Nephron (organoid): ENCODE results near the gene EIF3A.

Experiments
- H3K27ac Mint-ChIP-seq, 3 experiments: 2 replicates each; pipeline ENCODE4 v1.8.0; 2020; ENCODE audit warnings: mixed read lengths in 3 of 3, mild to moderate bottlenecking in 2 of 3, moderate library complexity in 1 of 3
- H3K27me3 Mint-ChIP-seq: 2 replicates; pipeline ENCODE4 v1.8.0; 2021; ENCODE audit warnings: low read depth, mild to moderate bottlenecking, moderate library complexity, mixed read lengths
- H3K36me3 Mint-ChIP-seq: 2 replicates; pipeline ENCODE4 v1.8.0; 2020; ENCODE audit warnings: low read depth, mixed read lengths
- H3K4me1 Mint-ChIP-seq: 2 replicates; pipeline ENCODE4 v1.8.0; 2020; ENCODE audit warnings: mixed read lengths
- H3K4me3 Mint-ChIP-seq, 3 experiments: 2 replicates each; pipeline ENCODE4 v1.8.0; 2020; ENCODE audit warnings: mild to moderate bottlenecking in 3 of 3, mixed read lengths in 3 of 3, moderate library complexity in 2 of 3
- H3K9me3 Mint-ChIP-seq: 2 replicates; pipeline ENCODE4 v1.8.0; 2020; ENCODE audit warnings: mixed read lengths
- TF ChIP-seq, protein P1 (sequence below), 3 experiments: fragments of 200-600 bp; sonication (generic); IDR thresholded peaks; one replicate each; pipeline ENCODE4 v1.5.0; 2021; ENCODE audit warnings: antibody characterized with exemption in 3 of 3; ENCODE audit not compliant: unreplicated experiment in 3 of 3

Gene EIF3A

DNA sequence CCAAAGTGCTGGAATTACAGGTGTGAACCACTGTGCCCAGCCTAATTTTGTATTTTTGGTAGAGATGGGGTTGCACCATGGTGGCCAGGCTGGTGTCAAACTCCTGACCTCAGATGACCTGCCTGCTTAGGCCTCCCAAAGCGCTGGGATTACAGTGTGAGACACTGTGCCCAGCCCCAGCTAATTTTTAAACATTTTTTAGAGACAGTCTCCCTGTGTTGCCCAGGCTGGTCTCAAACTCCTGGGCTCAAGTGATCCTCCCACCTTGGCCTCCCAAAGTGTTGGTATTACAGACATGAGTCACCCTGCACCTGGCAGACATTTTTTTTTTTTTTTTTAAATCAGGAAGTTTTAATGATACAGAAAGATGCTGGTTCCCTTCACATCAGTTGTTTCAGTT lies 38.8 kb upstream of the EIF3A start:
- Mint-ChIP-seq H3K27me3 (no peaks in the 10 kb centered on the region), H3K36me3 (peaks cover 56% of the 10 kb centered on the region), H3K9me3 (no peaks in the 10 kb centered on the region), H3K27ac (no peak overlapping the region), H3K4me1 (no peaks in the 10 kb centered on the region), H3K4me3 (no peak overlapping the region)
- TF ChIP-seq, protein P1, sequence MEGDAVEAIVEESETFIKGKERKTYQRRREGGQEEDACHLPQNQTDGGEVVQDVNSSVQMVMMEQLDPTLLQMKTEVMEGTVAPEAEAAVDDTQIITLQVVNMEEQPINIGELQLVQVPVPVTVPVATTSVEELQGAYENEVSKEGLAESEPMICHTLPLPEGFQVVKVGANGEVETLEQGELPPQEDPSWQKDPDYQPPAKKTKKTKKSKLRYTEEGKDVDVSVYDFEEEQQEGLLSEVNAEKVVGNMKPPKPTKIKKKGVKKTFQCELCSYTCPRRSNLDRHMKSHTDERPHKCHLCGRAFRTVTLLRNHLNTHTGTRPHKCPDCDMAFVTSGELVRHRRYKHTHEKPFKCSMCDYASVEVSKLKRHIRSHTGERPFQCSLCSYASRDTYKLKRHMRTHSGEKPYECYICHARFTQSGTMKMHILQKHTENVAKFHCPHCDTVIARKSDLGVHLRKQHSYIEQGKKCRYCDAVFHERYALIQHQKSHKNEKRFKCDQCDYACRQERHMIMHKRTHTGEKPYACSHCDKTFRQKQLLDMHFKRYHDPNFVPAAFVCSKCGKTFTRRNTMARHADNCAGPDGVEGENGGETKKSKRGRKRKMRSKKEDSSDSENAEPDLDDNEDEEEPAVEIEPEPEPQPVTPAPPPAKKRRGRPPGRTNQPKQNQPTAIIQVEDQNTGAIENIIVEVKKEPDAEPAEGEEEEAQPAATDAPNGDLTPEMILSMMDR (IDR thresholded peaks at IDR 0.05; ENCODE audit: unreplicated experiment in 3 of 3): no peak

DNA sequence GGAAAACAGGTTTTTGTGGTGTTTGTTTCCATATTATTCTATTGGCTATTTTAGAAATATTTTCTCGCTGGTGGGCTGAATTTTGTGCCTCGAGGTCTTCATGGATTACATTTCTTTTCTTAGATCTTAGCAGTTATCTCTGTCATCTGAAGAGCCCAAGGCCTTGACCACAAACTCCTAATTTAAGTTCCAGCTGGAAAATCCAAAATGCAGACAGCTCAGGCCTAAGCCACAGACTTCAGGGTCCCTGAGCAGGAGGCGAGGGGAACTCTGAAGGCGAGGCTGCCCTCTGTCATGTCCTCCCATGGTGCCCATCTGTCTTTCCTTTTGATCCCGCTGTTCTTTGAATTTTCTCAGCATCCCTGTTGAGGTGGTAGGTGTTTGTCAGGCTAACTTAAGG lies 37.6 kb upstream of the EIF3A start:
- Mint-ChIP-seq H3K36me3 (peaks cover 64% of the 10 kb centered on the region), H3K4me3 (no peak overlapping the region), H3K27ac (no peak overlapping the region), H3K27me3 (no peaks in the 10 kb centered on the region), H3K9me3 (no peaks in the 10 kb centered on the region), H3K4me1 (no peaks in the 10 kb centered on the region)
- TF ChIP-seq, protein P1 (IDR thresholded peaks at IDR 0.05; ENCODE audit: unreplicated experiment in 3 of 3): no peak

DNA sequence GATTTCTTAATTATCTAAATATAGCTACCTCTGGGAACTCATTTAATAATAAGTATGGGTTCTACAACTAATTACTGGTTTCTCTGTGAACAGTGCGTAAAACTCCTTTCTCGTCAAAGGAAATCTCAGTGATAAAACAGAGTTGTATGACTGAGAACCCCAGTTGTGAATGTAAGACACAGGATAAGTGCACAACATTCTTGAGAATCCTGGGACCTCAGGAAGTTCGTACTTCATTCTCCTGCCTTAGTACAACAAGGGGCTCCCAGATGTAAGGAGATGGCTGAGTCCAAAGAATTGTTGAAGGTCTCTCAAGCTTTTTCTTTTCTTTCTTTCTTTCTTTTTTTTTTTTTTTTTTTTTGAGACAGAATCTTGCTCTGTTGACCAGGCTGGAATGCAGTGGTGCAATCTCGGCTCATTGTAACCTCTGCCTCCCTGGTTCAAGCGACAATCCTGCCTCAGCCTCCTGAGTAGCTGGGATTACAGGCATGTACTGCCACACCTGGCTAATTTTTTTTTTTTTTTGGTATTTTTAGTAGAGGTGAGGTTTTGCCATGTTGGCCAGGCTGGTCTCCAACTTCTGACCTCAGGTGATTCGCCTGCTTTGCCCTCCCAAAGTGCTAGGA lies 35.8 kb upstream of the EIF3A start:
- Mint-ChIP-seq H3K4me3 (no peak overlapping the region), H3K27me3 (no peaks in the 10 kb centered on the region), H3K9me3 (no peaks in the 10 kb centered on the region), H3K27ac (no peak overlapping the region), H3K36me3 (peaks cover 56% of the 10 kb centered on the region), H3K4me1 (no peaks in the 10 kb centered on the region)
- TF ChIP-seq, protein P1 (IDR thresholded peaks at IDR 0.05; ENCODE audit: unreplicated experiment in 3 of 3): no peak

DNA sequence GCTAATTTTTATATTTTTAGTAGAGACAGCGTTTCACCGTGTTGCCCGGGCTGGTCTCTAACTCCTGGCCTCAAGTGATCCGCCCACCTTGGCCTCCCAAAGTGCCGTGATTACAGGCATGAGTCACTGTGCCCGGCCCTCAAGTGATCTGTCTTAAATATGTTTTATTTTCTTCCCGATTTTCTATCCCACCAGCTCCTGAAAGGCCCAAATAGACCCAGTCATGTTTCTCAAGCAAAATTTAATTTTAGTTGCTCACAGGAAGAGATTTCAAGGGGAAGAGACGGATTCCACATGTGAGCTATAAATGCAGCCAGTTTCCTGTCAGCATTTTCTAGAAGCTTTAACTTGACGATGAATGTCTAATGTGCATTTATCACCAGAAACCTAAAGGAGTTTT lies 35.3 kb upstream of the EIF3A start:
- Mint-ChIP-seq H3K4me1 (no peaks in the 10 kb centered on the region), H3K27me3 (no peaks in the 10 kb centered on the region), H3K36me3 (peaks cover 51% of the 10 kb centered on the region), H3K4me3 (no peak overlapping the region), H3K27ac (peak overlapping the region in 1 of 3 experiments; percentile 66), H3K9me3 (no peaks in the 10 kb centered on the region)
- TF ChIP-seq, protein P1 (IDR thresholded peaks at IDR 0.05; ENCODE audit: unreplicated experiment in 3 of 3): no peak

DNA sequence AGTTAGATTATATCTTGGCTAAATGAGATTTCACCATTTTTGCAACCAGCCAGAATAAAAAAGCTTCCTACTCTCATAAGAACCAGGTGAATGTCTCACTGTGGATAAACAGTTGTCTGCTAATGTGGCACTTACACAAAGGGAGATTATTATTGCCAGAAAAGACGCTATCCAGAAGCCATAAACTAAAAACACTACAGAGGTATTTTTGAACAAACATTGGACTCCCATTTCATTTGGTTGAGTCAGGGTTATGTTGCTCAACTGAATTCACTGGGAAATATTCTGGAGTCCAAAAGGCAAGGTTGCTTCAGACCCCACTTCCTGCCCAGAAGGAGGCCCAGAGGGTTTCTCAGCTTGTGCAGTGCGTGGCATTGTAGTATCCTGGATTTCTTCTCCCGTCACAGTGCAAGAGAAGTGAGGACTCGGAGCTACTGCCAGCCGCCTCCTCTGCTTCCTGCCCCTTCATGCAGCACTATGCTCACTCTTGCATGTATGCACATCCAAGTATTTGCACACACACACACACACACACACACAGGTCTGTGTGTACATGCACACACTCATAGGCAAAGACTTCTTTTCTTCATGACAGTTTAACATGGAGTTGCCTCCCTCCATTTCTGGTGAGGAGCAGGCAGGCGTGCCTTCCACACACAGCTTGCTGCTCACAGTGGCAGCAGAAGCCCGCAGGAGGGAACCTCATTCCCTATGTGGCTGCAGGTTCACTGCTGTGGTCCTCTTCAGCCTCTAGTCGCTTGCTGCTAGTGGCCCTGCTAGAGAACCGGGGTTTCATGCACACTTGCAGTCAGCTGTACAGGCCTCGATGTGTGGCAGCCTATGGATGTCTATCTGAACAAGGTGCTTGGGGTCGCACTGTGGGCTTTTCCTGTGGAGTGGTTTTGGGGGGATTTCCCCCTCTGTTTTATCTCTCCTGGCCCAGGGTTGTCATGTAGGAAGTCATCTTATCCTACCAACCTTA lies 33.4 kb upstream of the EIF3A start:
- Mint-ChIP-seq H3K27me3 (no peaks in the 10 kb centered on the region), H3K4me3 (no peak overlapping the region)
- TF ChIP-seq, protein P1 (IDR thresholded peaks at IDR 0.05; ENCODE audit: unreplicated experiment in 3 of 3): no peak

More for the DNA sequence above, 33.4 kb upstream of the EIF3A start:
- H3K4me1 Mint-ChIP-seq: no peaks in the 10 kb centered on the region
- H3K9me3 Mint-ChIP-seq: no peaks in the 10 kb centered on the region
- no peak overlapping the region for H3K27ac Mint-ChIP-seq
- peaks cover 52% of the 10 kb centered on the region for H3K36me3 Mint-ChIP-seq
